ENCODE data around the gene GLT1D1. TPM values are rescaled to one million over a fixed set of nuclear protein-coding genes. Genes with fewer than 3 reads are reported as not detected.

GLT1D1 gene
- total and polyA plus RNA-seq, 2 of the 8 experiments (the other 6 are each of a cell fraction or from before 2014, with no cell fraction given), result 1.5 to 3.6 TPM

DNA sequence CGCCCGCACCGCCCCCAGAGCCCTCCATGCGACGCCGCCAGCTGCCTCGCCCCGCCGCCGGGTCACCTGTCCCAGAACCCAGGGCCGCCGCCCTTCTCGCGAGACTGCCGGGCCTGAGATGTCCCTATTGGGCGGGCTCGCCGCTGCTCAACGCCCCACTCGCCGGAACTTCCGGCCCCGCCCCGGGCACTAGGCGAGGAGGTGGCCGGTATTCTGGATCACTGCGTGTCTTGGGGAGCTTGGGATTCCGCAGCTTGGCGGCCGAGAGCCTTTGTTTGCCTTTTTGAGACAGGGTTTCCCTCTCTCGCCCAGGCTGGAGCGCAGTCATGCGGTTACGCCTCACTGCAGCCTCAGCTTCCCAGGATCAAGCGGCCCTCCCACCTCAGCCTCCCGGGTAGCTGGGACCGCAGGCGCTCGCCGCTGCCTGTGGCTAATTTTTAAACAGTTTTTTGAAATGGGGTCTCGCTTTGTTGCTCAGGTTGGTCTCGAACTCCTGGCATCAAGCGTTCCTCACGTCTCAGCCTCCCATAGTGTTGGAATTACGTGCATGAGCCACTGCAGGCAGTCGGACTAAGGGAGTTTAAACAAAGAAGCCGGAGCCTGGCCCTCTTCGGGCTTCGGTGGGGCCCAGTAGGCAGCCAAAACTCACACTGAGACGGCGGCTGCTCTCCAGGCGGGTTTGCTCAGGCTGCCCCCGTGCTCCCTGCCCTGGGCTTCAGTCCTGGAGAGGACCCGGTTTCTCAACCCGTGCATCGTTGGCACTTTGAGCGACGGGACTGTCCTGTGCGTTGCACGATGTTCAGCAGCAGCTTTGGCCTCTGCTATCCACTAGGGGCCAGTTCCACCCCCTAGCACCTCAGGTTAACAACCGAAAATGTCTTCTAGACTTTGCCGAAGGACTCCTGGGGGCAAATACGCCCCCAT is 29.1 kb upstream of the GLT1D1 start, which contains the start of gene SLC15A4 (continued):
- TF ChIP-seq TAF7 (optimal IDR thresholded peaks at IDR 0.05; ENCODE audit: borderline replicate concordance, low read depth, low read length) (no peak), BACH1 (IDR thresholded peaks at IDR 0.05; ENCODE audit: low read length) (no peak)

All from H1 (cell line).